ENCODE data around the gene BLNK. TPM values are rescaled to one million over a fixed set of nuclear protein-coding genes. Genes with fewer than 3 reads are reported as not detected.

The BLNK gene
- total and polyA plus RNA-seq, 2 experiments from 2014 or later: 0.32 TPM; not detected in 1

GRCh38 chr10:96301616-96302015, 30.2 kb upstream of the BLNK start:
- no peak for TF ChIP-seq CTCF (IDR thresholded peaks at IDR 0.05; ENCODE audit: low read depth, low read length)
- Histone ChIP-seq H3K4me3 (no peak overlapping the region), H3K36me3 (no peaks in the 10 kb centered on the region), H3K27me3 (no peaks in the 10 kb centered on the region), H3K9me3 (ENCODE audit: low read depth) (no peaks in the 10 kb centered on the region), H3K27ac (no peak overlapping the region), H3K4me1 (ENCODE audit: low read depth) (peaks cover 8% of the 10 kb centered on the region)
- DNase-seq (ENCODE audit: low read depth in 1 of 2, low spot score in 1 of 2): no peak

- H3K36me3 ChIP-seq: no peaks in the 10 kb centered on the region
- no peak overlapping the region for H3K27ac ChIP-seq
- no peaks in the 10 kb centered on the region for H3K9me3 ChIP-seq (ENCODE audit: low read depth)
- DNase-seq (ENCODE audit: low read depth in 1 of 2, low spot score in 1 of 2): no peak
- no peaks in the 10 kb centered on the region for H3K27me3 ChIP-seq
- TF ChIP-seq CTCF (IDR thresholded peaks at IDR 0.05; ENCODE audit: low read depth, low read length): no peak
- no peak overlapping the region for H3K4me3 ChIP-seq
- H3K4me1 ChIP-seq (ENCODE audit: low read depth): peaks cover 8% of the 10 kb centered on the region
These were observed 28.0 kb upstream of the BLNK start for GRCh38 chr10:96299383-96299782.

GRCh38 chr10:96298362-96298761, 27.0 kb upstream of the BLNK start:
- Histone ChIP-seq H3K4me3 (no peak overlapping the region), H3K36me3 (no peaks in the 10 kb centered on the region), H3K9me3 (ENCODE audit: low read depth) (no peaks in the 10 kb centered on the region), H3K4me1 (ENCODE audit: low read depth) (peaks cover 8% of the 10 kb centered on the region), H3K27ac (no peak overlapping the region), H3K27me3 (no peaks in the 10 kb centered on the region)
- no peak for DNase-seq (ENCODE audit: low read depth in 1 of 2, low spot score in 1 of 2)
- TF ChIP-seq CTCF (IDR thresholded peaks at IDR 0.05; ENCODE audit: low read depth, low read length): no peak

- no peak overlapping the region for H3K4me3 ChIP-seq
- H3K9me3 ChIP-seq (ENCODE audit: low read depth): no peaks in the 10 kb centered on the region
- TF ChIP-seq CTCF (IDR thresholded peaks at IDR 0.05; ENCODE audit: low read depth, low read length): no peak
- H3K4me1 ChIP-seq (ENCODE audit: low read depth): peaks cover 8% of the 10 kb centered on the region
- H3K36me3 ChIP-seq: no peaks in the 10 kb centered on the region
- H3K27ac ChIP-seq: no peak overlapping the region
- no peak for DNase-seq (ENCODE audit: low read depth in 1 of 2, low spot score in 1 of 2)
- no peaks in the 10 kb centered on the region for H3K27me3 ChIP-seq
These were observed 26.1 kb upstream of the BLNK start for GRCh38 chr10:96297486-96297885.

GRCh38 chr10:96295475-96295874, 24.1 kb upstream of the BLNK start:
- H3K9me3 ChIP-seq (ENCODE audit: low read depth): no peaks in the 10 kb centered on the region
- no peak for DNase-seq (ENCODE audit: low read depth in 1 of 2, low spot score in 1 of 2)
- H3K36me3 ChIP-seq: no peaks in the 10 kb centered on the region
- no peak overlapping the region for H3K27ac ChIP-seq
- H3K4me3 ChIP-seq: no peak overlapping the region
- H3K4me1 ChIP-seq (ENCODE audit: low read depth): peaks cover 10% of the 10 kb centered on the region
- no peaks in the 10 kb centered on the region for H3K27me3 ChIP-seq
- no peak for TF ChIP-seq CTCF (IDR thresholded peaks at IDR 0.05; ENCODE audit: low read depth, low read length)

Measured in cardiac muscle cell (in vitro differentiated cells and primary cell).